ENCODE data around the gene DGKI.

The DGKI gene

GRCh38 chr7:137399827-137400823, 446.6 kb downstream of the DGKI start (continued):
- TF ChIP-seq TSHZ1 (tag by site-specific recombination; IDR thresholded peaks at IDR 0.05; ENCODE audit: borderline replicate concordance) (no peak), ZNF24 (tag by site-specific recombination; IDR thresholded peaks at IDR 0.05) (no peak), ZNF747 (tag by site-specific recombination; IDR thresholded peaks at IDR 0.05) (no peak), ZNF302 (tag by site-specific recombination; IDR thresholded peaks at IDR 0.05; ENCODE audit: low read depth) (no peak), ZSCAN16 (tag by site-specific recombination; IDR thresholded peaks at IDR 0.05) (no peak), ZFHX2 (tag by site-specific recombination; conservative IDR thresholded peaks at IDR 0.05) (no peak)
- TF ChIP-seq, protein P1, sequence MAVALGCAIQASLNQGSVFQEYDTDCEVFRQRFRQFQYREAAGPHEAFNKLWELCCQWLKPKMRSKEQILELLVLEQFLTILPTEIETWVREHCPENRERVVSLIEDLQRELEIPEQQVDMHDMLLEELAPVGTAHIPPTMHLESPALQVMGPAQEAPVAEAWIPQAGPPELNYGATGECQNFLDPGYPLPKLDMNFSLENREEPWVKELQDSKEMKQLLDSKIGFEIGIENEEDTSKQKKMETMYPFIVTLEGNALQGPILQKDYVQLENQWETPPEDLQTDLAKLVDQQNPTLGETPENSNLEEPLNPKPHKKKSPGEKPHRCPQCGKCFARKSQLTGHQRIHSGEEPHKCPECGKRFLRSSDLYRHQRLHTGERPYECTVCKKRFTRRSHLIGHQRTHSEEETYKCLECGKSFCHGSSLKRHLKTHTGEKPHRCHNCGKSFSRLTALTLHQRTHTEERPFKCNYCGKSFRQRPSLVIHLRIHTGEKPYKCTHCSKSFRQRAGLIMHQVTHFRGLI (tag by site-specific recombination; IDR thresholded peaks at IDR 0.05): no peak
- TF ChIP-seq, protein P2, sequence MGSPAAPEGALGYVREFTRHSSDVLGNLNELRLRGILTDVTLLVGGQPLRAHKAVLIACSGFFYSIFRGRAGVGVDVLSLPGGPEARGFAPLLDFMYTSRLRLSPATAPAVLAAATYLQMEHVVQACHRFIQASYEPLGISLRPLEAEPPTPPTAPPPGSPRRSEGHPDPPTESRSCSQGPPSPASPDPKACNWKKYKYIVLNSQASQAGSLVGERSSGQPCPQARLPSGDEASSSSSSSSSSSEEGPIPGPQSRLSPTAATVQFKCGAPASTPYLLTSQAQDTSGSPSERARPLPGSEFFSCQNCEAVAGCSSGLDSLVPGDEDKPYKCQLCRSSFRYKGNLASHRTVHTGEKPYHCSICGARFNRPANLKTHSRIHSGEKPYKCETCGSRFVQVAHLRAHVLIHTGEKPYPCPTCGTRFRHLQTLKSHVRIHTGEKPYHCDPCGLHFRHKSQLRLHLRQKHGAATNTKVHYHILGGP (tag by site-specific recombination; IDR thresholded peaks at IDR 0.05): no peak
- TF ChIP-seq, protein P3, sequence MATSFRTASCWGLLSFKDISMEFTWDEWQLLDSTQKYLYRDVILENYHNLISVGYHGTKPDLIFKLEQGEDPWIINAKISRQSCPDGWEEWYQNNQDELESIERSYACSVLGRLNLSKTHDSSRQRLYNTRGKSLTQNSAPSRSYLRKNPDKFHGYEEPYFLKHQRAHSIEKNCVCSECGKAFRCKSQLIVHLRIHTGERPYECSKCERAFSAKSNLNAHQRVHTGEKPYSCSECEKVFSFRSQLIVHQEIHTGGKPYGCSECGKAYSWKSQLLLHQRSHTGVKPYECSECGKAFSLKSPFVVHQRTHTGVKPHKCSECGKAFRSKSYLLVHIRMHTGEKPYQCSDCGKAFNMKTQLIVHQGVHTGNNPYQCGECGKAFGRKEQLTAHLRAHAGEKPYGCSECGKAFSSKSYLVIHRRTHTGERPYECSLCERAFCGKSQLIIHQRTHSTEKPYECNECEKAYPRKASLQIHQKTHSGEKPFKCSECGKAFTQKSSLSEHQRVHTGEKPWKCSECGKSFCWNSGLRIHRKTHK (tag by site-specific recombination; IDR thresholded peaks at IDR 0.05): no peak

DNA sequence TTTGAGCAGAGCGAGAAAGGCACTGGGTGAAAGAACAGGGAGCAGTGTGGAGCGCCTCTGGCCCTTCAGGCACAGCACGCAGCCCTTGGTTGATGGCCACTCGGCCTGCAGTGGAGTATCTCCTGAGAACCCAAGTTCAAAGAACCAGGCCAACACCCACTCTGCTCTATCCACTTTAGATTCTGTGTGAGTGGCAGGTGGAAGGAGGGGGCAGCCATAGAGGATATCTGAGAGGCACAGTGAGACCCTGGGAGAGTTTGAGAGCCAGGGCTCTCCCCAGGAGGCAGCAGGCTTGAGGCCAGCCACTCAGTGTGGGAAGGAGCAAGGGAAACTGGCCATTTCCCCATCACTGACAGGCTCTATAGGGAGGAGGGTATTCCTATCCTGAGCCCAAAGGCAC, 450.7 kb downstream of the DGKI start:
- Histone ChIP-seq H3K9me3 (ENCODE audit: control insufficient read depth, insufficient read depth, low read depth, low read length) (no peaks in the 10 kb centered on the region), H3K27ac (ENCODE audit: extremely low read depth, low read depth, low read length) (no peak overlapping the region), H3K36me3 (ENCODE audit: control insufficient read depth in 2 of 2, insufficient read depth in 1 of 2, low read length in 2 of 2) (no peaks in the 10 kb centered on the region), H3K4me3 (ENCODE audit: low read depth, low read length) (no peak overlapping the region), H3K4me1 (ENCODE audit: control insufficient read depth, insufficient read depth, low read length) (no peaks in the 10 kb centered on the region)
- CTCF ChIA-PET: no interaction called here
- POLR2A ChIA-PET: no interaction called here
- TF ChIP-seq BCL11B (tag by site-specific recombination; IDR thresholded peaks at IDR 0.05; ENCODE audit: low read depth): no peak
- no peak for TF ChIP-seq ZNF16 (tag by site-specific recombination; IDR thresholded peaks at IDR 0.05; ENCODE audit: low read depth)
- TF ChIP-seq ZBTB8A (tag by site-specific recombination; IDR thresholded peaks at IDR 0.05): no peak
- TF ChIP-seq ZNF645 (tag by site-specific recombination; IDR thresholded peaks at IDR 0.05): no peak
- TF ChIP-seq, protein P4, sequence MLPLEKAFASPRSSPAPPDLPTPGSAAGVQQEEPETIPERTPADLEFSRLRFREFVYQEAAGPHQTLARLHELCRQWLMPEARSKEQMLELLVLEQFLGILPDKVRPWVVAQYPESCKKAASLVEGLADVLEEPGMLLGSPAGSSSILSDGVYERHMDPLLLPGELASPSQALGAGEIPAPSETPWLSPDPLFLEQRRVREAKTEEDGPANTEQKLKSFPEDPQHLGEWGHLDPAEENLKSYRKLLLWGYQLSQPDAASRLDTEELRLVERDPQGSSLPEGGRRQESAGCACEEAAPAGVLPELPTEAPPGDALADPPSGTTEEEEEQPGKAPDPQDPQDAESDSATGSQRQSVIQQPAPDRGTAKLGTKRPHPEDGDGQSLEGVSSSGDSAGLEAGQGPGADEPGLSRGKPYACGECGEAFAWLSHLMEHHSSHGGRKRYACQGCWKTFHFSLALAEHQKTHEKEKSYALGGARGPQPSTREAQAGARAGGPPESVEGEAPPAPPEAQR (tag by site-specific recombination; IDR thresholded peaks at IDR 0.05): no peak
- no peak for TF ChIP-seq ZBTB49 (tag by site-specific recombination; IDR thresholded peaks at IDR 0.05; ENCODE audit: low read depth)
- TF ChIP-seq KLF17 (tag by site-specific recombination; IDR thresholded peaks at IDR 0.05): no peak
- no peak for TF ChIP-seq SP2 (tag by site-specific recombination; IDR thresholded peaks at IDR 0.05)
- TF ChIP-seq ZNF610 (tag by site-specific recombination; IDR thresholded peaks at IDR 0.05; ENCODE audit: borderline replicate concordance): no peak
